ENCODE data around the gene PGLYRP4. TPM values are rescaled to one million over a fixed set of nuclear protein-coding genes. Genes with fewer than 3 reads are reported as not detected.

Gene PGLYRP4
- total RNA-seq, 1 experiment from 2014 or later, result not detected

- POLR2A ChIA-PET, result interaction anchor here (0.6 kb wide), 1 partner anchor 15 kb away, joined by 7 read pairs; no protein-coding TSS in a partner anchor
- ATAC-seq (no peak), DNase-seq (ENCODE audit: low read depth, low spot score) (no peak)
- no TSS peak for BruUV-seq (replicated peaks)
- CTCF ChIA-PET, result no interaction called here
- intact Hi-C loops (cut with micrococcal nuclease; ENCODE audit: unreplicated experiment), result no loop called here
- TF ChIP-seq TCF7L2 (IDR thresholded peaks at IDR 0.05; ENCODE audit: low read depth, low read length) (no peak), CTCF (IDR thresholded peaks at IDR 0.05) (no peak), REST (IDR thresholded peaks at IDR 0.05; ENCODE audit: insufficient read depth in 1 of 2, low read depth in 2 of 2, low read length in 1 of 2) (no peak), POLR2AphosphoS5 (IDR thresholded peaks at IDR 0.05; ENCODE audit: low read depth, low read length) (no peak), SIN3A (IDR thresholded peaks at IDR 0.05; ENCODE audit: borderline replicate concordance, insufficient read depth, low read depth, low read length) (no peak)
- H3K4me3 ChIP-seq (ENCODE audit: low read depth in 2 of 2, low read length in 2 of 2), result no peak overlapping the region
- no peaks in the 10 kb centered on the region for H3K4me1 ChIP-seq (ENCODE audit: control insufficient read depth, insufficient read depth, low read length)
- no peak overlapping the region for H3K27ac ChIP-seq (ENCODE audit: low read length)
- no peaks in the 10 kb centered on the region; the same call in 1 of the 2 replicates for H3K27me3 ChIP-seq (ENCODE audit: control insufficient read depth, insufficient read depth, low read length)
- H3K36me3 ChIP-seq (ENCODE audit: control insufficient read depth, insufficient read depth, low read length), result no peaks in the 10 kb centered on the region
- in situ Hi-C loops (cut with HindIII; ENCODE audit: low pct_unique_long_range_greater_than_20kb, low sequenced_read_pairs), result loop anchor here (10.0 to 25.0 kb wide), 2 partner anchors 136 to 254 kb away; partner anchors contain the start of genes S100A14 and S100A16
- H3K9me3 ChIP-seq (ENCODE audit: control insufficient read depth, insufficient read depth, low read depth, low read length), result no peaks in the 10 kb centered on the region
Measured at GRCh38 chr1:153358691-153358975, 10.0 kb upstream of the PGLYRP4 start.

GRCh38 chr1:153357853-153358690 lies 9.4 kb upstream of the PGLYRP4 start, which contains the start of gene S100A9:
TSS of gene S100A9 (plus strand) at chr1:153357854. CDS start at chr1:153358284, 430 bp downstream.
- in situ Hi-C loops (cut with HindIII; ENCODE audit: low pct_unique_long_range_greater_than_20kb, low sequenced_read_pairs), result loop anchor here (10.0 to 25.0 kb wide), 2 partner anchors 137 to 254 kb away; partner anchors contain the start of genes S100A14 and S100A16
- Histone ChIP-seq H3K9me3 (ENCODE audit: control insufficient read depth, insufficient read depth, low read depth, low read length) (no peaks in the 10 kb centered on the region), H3K4me1 (ENCODE audit: control insufficient read depth, insufficient read depth, low read length) (no peaks in the 10 kb centered on the region), H3K27me3 (ENCODE audit: control insufficient read depth, insufficient read depth, low read length) (no peaks in the 10 kb centered on the region; the same call in 1 of the 2 replicates), H3K4me3 (ENCODE audit: low read depth in 2 of 2, low read length in 2 of 2) (no peak within 1 kb of the TSS), H3K36me3 (ENCODE audit: control insufficient read depth, insufficient read depth, low read length) (no peaks in the 10 kb centered on the region), H3K27ac (ENCODE audit: low read length) (no peak within 1 kb of the TSS)
- intact Hi-C loops (cut with micrococcal nuclease; ENCODE audit: unreplicated experiment), result no loop called here
- POLR2A ChIA-PET, result interaction anchor here (0.6 kb wide), 1 partner anchor 15 kb away, joined by 7 read pairs; no protein-coding TSS in a partner anchor
- TF ChIP-seq POLR2AphosphoS5 (IDR thresholded peaks at IDR 0.05; ENCODE audit: low read depth, low read length), result no peak
- TF ChIP-seq SIN3A (IDR thresholded peaks at IDR 0.05; ENCODE audit: borderline replicate concordance, insufficient read depth, low read depth, low read length), result no peak
- TF ChIP-seq REST (IDR thresholded peaks at IDR 0.05; ENCODE audit: insufficient read depth in 1 of 2, low read depth in 2 of 2, low read length in 1 of 2), result no peak
- TF ChIP-seq TCF7L2 (IDR thresholded peaks at IDR 0.05; ENCODE audit: low read depth, low read length), result no peak
- no peak for TF ChIP-seq CTCF (IDR thresholded peaks at IDR 0.05)
- CTCF ChIA-PET, result interaction anchor here (0.7 to 1.0 kb wide), 2 partner anchors 136 to 137 kb away, joined by 3 read pairs; no protein-coding TSS in a partner anchor
- no TSS peak for BruUV-seq (replicated peaks)
- DNase-seq (ENCODE audit: low read depth, low spot score), result no peak
- no peak for ATAC-seq

All from Panc1 (cell line).